NT2/D1 (cell line): ENCODE data around the gene SLC25A22.

Source experiments
- DNase-seq: peaks from one replicate; pipeline ENCODE4 v3.0.0-alpha.2; 2011; ENCODE audit warnings: low read depth, low spot score
- H3K27me3 ChIP-seq: 2 replicates; pipeline ENCODE4 v1.6.0; 2011; ENCODE audit warnings: mild to moderate bottlenecking; ENCODE audit not compliant: insufficient read length, insufficient read depth
- H3K36me3 ChIP-seq: 2 replicates; pipeline ENCODE4 v1.6.1; 2011; ENCODE audit warnings: mild to moderate bottlenecking, low read length, mixed read lengths; ENCODE audit not compliant: insufficient read depth, insufficient read length
- H3K4me1 ChIP-seq: 2 replicates; pipeline ENCODE4 v1.5.1; 2011; ENCODE audit not compliant: insufficient read depth, insufficient read length
- H3K4me3 ChIP-seq: 2 replicates; pipeline ENCODE4 v1.5.1; 2011; ENCODE audit warnings: low read depth; ENCODE audit not compliant: insufficient read length
- H3K9ac ChIP-seq: 2 replicates; pipeline ENCODE4 v1.6.0; 2011; ENCODE audit warnings: low read depth; ENCODE audit not compliant: insufficient read length
- H3K9me3 ChIP-seq: 2 replicates; pipeline ENCODE4 v1.5.1; 2011; ENCODE audit warnings: mild to moderate bottlenecking, low read length; ENCODE audit not compliant: insufficient read depth
- SUZ12 ChIP-seq: IDR thresholded peaks from 2 replicates; pipeline ENCODE4 v1.6.1; 2011; ENCODE audit not compliant: insufficient read length, insufficient read depth; ENCODE audit errors: extremely low read depth
- YY1 ChIP-seq: IDR thresholded peaks from 2 replicates; pipeline ENCODE4 v1.6.1; 2011; ENCODE audit not compliant: insufficient read length, insufficient read depth
- ZNF274 ChIP-seq: IDR thresholded peaks from 2 replicates; pipeline ENCODE4 v1.6.1; 2011; ENCODE audit warnings: mild to moderate bottlenecking, low read depth, low read length

SLC25A22 gene

GRCh38 chr11:760236-760635 is 37.8 kb downstream of the SLC25A22 start:
- no peak overlapping the region for H3K4me3 ChIP-seq
- H3K36me3 ChIP-seq = peaks cover 88% of the 10 kb centered on the region
- H3K27me3 ChIP-seq = no peaks in the 10 kb centered on the region
- no peak overlapping the region for H3K9ac ChIP-seq
- no peak for DNase-seq
- TF ChIP-seq SUZ12 (no peak), YY1 (no peak), ZNF274 (no peak)
- peaks cover 4% of the 10 kb centered on the region for H3K4me1 ChIP-seq
- no peaks in the 10 kb centered on the region for H3K9me3 ChIP-seq

GRCh38 chr11:749731-750130 is 48.4 kb downstream of the SLC25A22 start:
- Histone ChIP-seq H3K4me3 (no peak overlapping the region), H3K4me1 (peaks cover 3% of the 10 kb centered on the region), H3K9ac (no peak overlapping the region), H3K9me3 (no peaks in the 10 kb centered on the region), H3K27me3 (no peaks in the 10 kb centered on the region), H3K36me3 (peaks cover 22% of the 10 kb centered on the region)
- no peak for DNase-seq
- TF ChIP-seq SUZ12 (no peak), YY1 (no peak), ZNF274 (no peak)

DNA sequence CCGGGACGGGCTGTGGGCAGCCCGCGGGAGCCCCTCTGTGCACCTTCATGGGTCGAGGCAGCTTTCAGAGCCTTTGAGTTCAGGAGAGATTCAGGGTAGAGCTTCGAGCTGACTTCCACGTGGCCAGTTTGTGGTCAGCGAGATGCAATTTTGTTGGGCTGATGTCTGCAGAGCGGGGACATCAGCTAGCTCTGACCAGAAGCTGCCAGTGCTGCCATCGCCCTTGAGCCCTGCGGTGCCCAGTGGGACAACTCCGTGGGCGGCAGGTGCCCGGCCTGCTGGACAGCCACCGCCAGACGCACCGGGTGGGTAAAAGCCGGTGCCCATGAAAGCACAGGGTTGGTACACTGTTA is 50.1 kb downstream of the SLC25A22 start:
- Histone ChIP-seq H3K27me3 (no peaks in the 10 kb centered on the region), H3K9ac (peak overlapping the region; percentile 82), H3K36me3 (peaks cover 19% of the 10 kb centered on the region), H3K9me3 (no peaks in the 10 kb centered on the region), H3K4me1 (peaks cover 2% of the 10 kb centered on the region), H3K4me3 (peak overlapping the region; percentile 88)
- no peak for TF ChIP-seq SUZ12
- TF ChIP-seq YY1 = no peak
- no peak for TF ChIP-seq ZNF274
- no peak for DNase-seq

GRCh38 chr11:747158-748006 is 50.7 kb downstream of the SLC25A22 start, which contains the start of gene TALDO1:
TALDO1 (plus strand) TSS chr11:747464; CDS start chr11:747482, 18 bp downstream.
- Histone ChIP-seq H3K4me3 (peak within 1 kb of the TSS; percentile 88), H3K4me1 (peaks cover under 1% of the 10 kb centered on the region), H3K9me3 (no peaks in the 10 kb centered on the region), H3K27me3 (no peaks in the 10 kb centered on the region), H3K9ac (peak within 1 kb of the TSS; percentile 82), H3K36me3 (peaks cover 13% of the 10 kb centered on the region)
- no peak for TF ChIP-seq ZNF274
- no peak for TF ChIP-seq SUZ12
- TF ChIP-seq YY1 = no peak
- DNase-seq = peak; percentile 86

DNA sequence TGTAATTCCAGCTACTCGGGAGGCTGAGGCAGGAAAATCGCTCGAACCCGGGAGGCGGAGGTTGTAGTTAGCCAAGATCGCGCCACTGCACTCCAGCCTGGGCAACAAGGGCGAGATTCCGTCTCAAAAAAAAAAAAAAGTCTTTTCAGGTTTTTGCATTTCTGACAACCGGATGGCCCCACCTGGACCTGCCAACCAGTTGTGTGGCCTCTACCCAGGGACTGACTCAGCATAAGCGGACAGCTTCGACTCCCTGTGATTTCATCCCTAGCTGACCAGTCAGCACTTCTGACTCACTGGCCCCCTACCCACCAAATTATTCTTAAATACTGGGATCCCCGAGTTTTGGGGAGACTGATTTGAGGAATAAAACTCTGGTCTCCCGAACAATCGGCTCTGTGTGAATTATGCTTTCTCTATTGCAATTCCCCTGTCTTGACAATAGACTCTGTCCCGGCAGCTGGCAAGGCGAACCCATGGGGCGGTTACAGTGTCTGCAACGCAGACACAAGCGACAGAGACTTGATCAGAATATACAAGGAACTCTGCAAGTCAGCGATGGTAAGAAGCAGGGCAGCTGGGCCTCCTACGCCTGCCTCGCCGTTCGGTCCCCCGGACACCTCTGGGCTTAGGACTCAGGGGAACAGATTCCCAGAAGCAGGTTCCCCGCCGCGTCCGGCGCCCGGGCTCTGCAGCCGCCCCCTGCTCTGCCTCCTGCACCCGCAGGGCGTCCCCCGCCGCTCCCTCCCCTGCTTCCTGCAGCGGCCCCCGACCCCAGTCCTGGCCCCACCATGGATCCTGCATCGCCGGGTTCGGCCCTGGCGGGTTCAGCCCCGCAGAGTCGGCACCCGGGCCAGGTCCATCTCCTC is 51.6 kb downstream of the SLC25A22 start:
- TF ChIP-seq SUZ12 (no peak), YY1 (no peak), ZNF274 (no peak)
- DNase-seq = no peak
- H3K36me3 ChIP-seq = peaks cover 11% of the 10 kb centered on the region

DNA sequence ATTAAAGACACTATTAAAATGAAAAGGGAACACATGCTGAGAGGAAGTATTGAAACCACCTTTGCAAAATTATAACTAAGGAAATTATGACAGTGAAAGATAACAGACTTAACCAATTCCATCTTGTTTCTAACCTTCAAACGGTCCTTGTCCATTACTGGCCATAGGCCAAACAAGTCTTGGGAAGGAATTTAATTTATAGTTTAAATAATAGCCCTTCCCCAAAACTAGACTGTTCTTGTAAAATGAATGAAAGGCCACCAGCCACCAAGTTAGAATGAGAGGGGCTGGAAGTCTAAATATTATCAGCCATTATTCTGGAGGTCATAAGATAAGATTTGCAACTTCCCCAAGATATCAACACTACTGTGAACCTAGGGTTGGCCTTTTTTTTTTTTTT is 52.7 kb downstream of the SLC25A22 start:
- Histone ChIP-seq H3K9me3 (no peaks in the 10 kb centered on the region), H3K36me3 (peaks cover 11% of the 10 kb centered on the region), H3K4me3 (no peak overlapping the region), H3K4me1 (no peaks in the 10 kb centered on the region), H3K9ac (no peak overlapping the region), H3K27me3 (no peaks in the 10 kb centered on the region)
- TF ChIP-seq ZNF274 (no peak), SUZ12 (no peak), YY1 (no peak)
- no peak for DNase-seq

More for the DNA sequence above, 51.6 kb downstream of the SLC25A22 start:
- H3K9me3 ChIP-seq = no peaks in the 10 kb centered on the region
- peak overlapping the region; percentile 82 for H3K9ac ChIP-seq
- H3K27me3 ChIP-seq = no peaks in the 10 kb centered on the region
- no peaks in the 10 kb centered on the region for H3K4me1 ChIP-seq
- H3K4me3 ChIP-seq = peak overlapping the region; percentile 88

DNA sequence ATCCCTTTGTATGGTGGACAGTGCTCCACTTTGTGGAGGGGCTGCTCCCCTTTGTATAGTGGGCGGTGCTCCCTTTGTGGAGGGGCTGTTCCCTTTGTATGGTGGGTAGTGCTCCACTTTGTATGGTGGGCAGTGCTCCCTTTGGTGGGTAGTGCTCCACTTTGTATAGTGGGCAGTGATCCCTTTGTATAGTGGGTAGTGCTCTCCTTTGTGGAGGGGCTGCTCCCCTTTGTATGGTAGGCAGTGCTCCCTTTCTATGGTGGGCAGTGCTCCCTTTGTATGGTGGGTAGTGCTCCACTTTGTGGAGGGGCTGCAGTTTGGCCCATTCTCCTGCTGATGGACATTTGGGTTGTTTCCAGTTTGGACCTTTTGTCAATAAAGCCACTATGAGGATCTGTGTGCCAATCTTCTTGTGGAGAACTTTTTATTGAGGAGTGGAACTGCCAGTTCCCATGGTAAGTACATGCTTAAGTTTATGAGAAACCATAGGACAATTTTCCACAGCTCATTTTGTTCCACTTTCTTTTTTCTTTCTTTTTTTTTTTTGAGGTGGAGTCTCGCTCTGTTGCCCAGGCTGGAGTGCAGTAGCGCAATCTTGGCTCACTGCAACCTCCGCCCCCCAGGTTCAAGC is 55.4 kb downstream of the SLC25A22 start:
- Histone ChIP-seq H3K4me1 (no peaks in the 10 kb centered on the region), H3K4me3 (no peak overlapping the region), H3K9me3 (no peaks in the 10 kb centered on the region), H3K27me3 (no peaks in the 10 kb centered on the region), H3K9ac (no peak overlapping the region), H3K36me3 (no peaks in the 10 kb centered on the region)
- no peak for TF ChIP-seq ZNF274
- TF ChIP-seq SUZ12 = no peak
- TF ChIP-seq YY1 = no peak
- no peak for DNase-seq
